OCI-LY3 (cell line): ENCODE results near the gene NFIB.

Experiments
- H2AFZ ChIP-seq: fragments of 200-600, 300-600 bp; shearing (Covaris generic); 2 replicates; pipeline ENCODE4 v1.6.0; 2014; ENCODE audit warnings: antibody characterized with exemption, low read depth, low read length
- H3K27ac ChIP-seq: fragments of 200-600, 300-600 bp; sonication (generic); 2 replicates; pipeline ENCODE4 v1.5.1; 2014; ENCODE audit warnings: mild to moderate bottlenecking, low read length, moderate library complexity, mixed read lengths
- H3K27me3 ChIP-seq: fragments of 200-600, 300-600 bp; sonication (generic); 2 replicates; pipeline ENCODE4 v1.6.1; 2014; ENCODE audit warnings: low read depth, low read length, mixed read lengths
- H3K36me3 ChIP-seq: fragments of 200-600, 300-600 bp; sonication (generic); replicated peaks from 2 replicates; pipeline ENCODE3; 2014; ENCODE audit warnings: low read depth, low read length, mixed read lengths
- H3K4me1 ChIP-seq: fragments of 300-600, 200-600 bp; sonication (generic); 2 replicates; pipeline ENCODE4 v1.6.1; 2014; ENCODE audit warnings: low read length, mixed read lengths
- H3K4me2 ChIP-seq: fragments of 200-600, 300-600 bp; sonication (generic); 2 replicates; pipeline ENCODE4 v1.6.1; 2014; ENCODE audit warnings: low read length, mixed read lengths
- H3K4me3 ChIP-seq: fragments of 300-600, 200-600 bp; sonication (generic); 2 replicates; pipeline ENCODE4 v1.5.1; 2014; ENCODE audit warnings: antibody characterized with exemption, mild to moderate bottlenecking, low read length, moderate library complexity
- H3K79me2 ChIP-seq: fragments of 300-600, 200-600 bp; shearing (Covaris generic); 2 replicates; pipeline ENCODE4 v1.6.1; 2014; ENCODE audit warnings: mild to moderate bottlenecking, low read length, mixed read lengths
- H3K9ac ChIP-seq: fragments of 300-600, 200-600 bp; shearing (Covaris generic); 2 replicates; pipeline ENCODE4 v1.6.0; 2014; ENCODE audit warnings: mild to moderate bottlenecking, low read length, moderate library complexity
- H3K9me3 ChIP-seq: fragments of 200-600, 300-600 bp; shearing (Covaris generic); 2 replicates; pipeline ENCODE4 v1.6.1; 2014; ENCODE audit warnings: low read length, mixed read lengths; ENCODE audit not compliant: insufficient read depth
- H4K20me1 ChIP-seq: fragments of 200-600, 300-600 bp; sonication (generic); 2 replicates; pipeline ENCODE4 v1.6.1; 2016; ENCODE audit warnings: low read length, mixed read lengths; ENCODE audit not compliant: insufficient read depth
- CTCF ChIP-seq: fragments of 200-600, 300-600 bp; sonication (generic); IDR thresholded peaks from 2 replicates; pipeline ENCODE4 v1.5.1; 2014; ENCODE audit warnings: antibody characterized with exemption, low read length, low read depth
- EZH2phosphoT487 ChIP-seq: fragments of 200-600 bp; shearing (Covaris generic); IDR thresholded peaks from 2 replicates; pipeline ENCODE4 v1.6.1; 2018; ENCODE audit warnings: antibody characterized with exemption, mixed run types, low read depth

NFIB gene

DNA sequence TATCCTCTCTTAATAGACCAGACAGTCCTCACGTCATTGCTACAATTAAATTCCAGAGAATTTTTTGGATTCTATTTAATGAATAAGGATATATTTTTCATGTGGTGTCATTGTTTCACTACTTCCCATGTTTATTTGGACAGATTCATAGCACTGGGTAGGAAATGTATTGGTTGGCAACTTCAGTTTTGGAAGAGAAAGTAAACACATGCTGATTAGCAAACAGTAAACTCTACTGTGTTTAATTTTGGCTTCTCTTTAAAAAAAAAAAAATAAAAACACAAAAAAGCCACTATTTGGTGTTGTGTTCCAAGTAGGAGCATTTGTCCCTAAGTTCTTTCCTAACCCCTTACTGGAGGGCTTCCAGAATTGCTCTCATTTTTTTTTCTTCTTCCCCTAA lies 77.3 kb downstream of the NFIB start:
- no peaks in the 10 kb centered on the region for H4K20me1 ChIP-seq
- no peaks in the 10 kb centered on the region for H3K36me3 ChIP-seq
- H3K4me3 ChIP-seq, result no peak overlapping the region
- no peaks in the 10 kb centered on the region for H3K4me1 ChIP-seq
- H3K9me3 ChIP-seq, result no peaks in the 10 kb centered on the region
- TF ChIP-seq EZH2phosphoT487, result no peak
- no peak for TF ChIP-seq CTCF
- H3K9ac ChIP-seq, result no peak overlapping the region
- no peak overlapping the region for H2AFZ ChIP-seq
- no peaks in the 10 kb centered on the region for H3K79me2 ChIP-seq
- H3K27ac ChIP-seq, result no peak overlapping the region
- H3K27me3 ChIP-seq, result peaks cover 10% of the 10 kb centered on the region; the same call in 1 of the 2 replicates
- no peak overlapping the region for H3K4me2 ChIP-seq

DNA sequence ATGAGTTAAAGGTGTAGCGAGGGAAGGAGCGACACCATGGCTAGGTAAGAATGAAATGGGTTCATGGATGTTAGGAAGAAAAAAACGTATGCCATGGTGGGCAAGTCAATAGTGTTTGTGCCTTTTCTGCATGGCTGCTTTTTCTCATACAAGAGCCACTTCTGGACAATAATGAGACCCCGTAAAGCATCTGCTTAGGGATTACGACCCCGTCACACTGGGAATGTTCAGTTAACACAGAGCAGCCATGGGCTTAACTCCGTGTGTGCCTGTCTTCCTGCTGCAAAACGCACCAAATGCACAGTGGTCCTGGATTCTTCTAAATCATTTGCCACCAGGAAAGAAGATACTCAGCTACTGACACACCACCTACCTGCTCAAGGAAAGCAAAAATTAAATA lies 81.8 kb downstream of the NFIB start:
- H2AFZ ChIP-seq, result no peak overlapping the region
- no peaks in the 10 kb centered on the region for H3K4me1 ChIP-seq
- peaks cover 4% of the 10 kb centered on the region; the same call in 1 of the 2 replicates for H3K27me3 ChIP-seq
- no peaks in the 10 kb centered on the region for H3K36me3 ChIP-seq
- H3K4me3 ChIP-seq, result no peak overlapping the region
- H4K20me1 ChIP-seq, result no peaks in the 10 kb centered on the region
- TF ChIP-seq EZH2phosphoT487, result no peak
- TF ChIP-seq CTCF, result no peak
- no peak overlapping the region for H3K27ac ChIP-seq
- no peaks in the 10 kb centered on the region for H3K9me3 ChIP-seq
- no peaks in the 10 kb centered on the region for H3K79me2 ChIP-seq
- no peak overlapping the region for H3K4me2 ChIP-seq
- H3K9ac ChIP-seq, result no peak overlapping the region

DNA sequence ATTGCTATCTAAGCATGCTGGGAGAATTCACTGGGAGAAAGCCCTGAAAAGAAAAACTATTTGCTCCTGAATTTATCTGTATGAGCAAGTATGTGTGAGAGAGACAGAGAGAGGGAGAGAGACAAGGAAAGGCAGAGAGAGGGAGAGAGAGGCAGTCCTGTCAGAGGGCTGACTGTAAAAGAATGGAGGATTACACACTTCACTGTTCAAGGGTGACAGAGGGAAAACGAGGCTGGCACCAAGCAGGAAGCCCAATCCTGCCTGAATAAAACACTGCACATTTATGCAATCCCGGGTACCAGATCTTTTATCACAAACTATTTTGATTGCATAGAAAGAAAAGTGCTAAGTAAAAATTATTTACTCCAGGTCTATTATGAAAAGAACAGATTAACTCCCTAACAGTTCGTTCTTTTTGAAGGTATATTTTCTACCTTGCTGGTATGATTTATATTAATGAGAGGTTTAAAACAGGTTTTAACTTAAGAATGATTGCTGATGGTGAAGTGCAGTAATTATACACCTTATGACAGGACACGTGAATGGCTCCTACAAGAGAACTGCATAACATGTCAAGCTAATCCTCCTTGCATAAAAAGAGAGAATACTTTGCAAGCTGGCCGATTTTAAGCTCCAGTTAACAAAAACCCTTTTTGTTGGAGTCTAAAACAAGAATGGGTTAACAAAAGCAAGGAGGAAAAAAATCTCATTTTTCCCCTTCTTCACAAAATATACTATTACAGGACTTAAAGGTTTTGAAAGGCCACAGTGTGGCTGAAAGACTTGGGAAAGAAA lies 82.5 kb downstream of the NFIB start:
- Histone ChIP-seq H3K9ac (no peak overlapping the region), H2AFZ (no peak overlapping the region), H3K4me1 (no peaks in the 10 kb centered on the region), H3K27me3 (no peaks in the 10 kb centered on the region), H4K20me1 (no peaks in the 10 kb centered on the region), H3K4me3 (no peak overlapping the region), H3K9me3 (no peaks in the 10 kb centered on the region), H3K36me3 (no peaks in the 10 kb centered on the region), H3K27ac (no peak overlapping the region), H3K4me2 (no peak overlapping the region), H3K79me2 (no peaks in the 10 kb centered on the region)
- TF ChIP-seq EZH2phosphoT487 (no peak), CTCF (no peak)

GRCh38 chr9:14228602-14229001 lies 85.3 kb downstream of the NFIB start:
- Histone ChIP-seq H3K79me2 (no peaks in the 10 kb centered on the region), H3K27me3 (no peaks in the 10 kb centered on the region), H3K27ac (no peak overlapping the region), H3K9ac (no peak overlapping the region), H2AFZ (no peak overlapping the region), H3K4me3 (no peak overlapping the region), H3K4me1 (no peaks in the 10 kb centered on the region), H3K9me3 (no peaks in the 10 kb centered on the region), H3K36me3 (no peaks in the 10 kb centered on the region), H4K20me1 (no peaks in the 10 kb centered on the region), H3K4me2 (no peak overlapping the region)
- TF ChIP-seq EZH2phosphoT487 (no peak), CTCF (no peak)
